T-helper 2 cell treated with Interferon-gamma antibody and Interleukin-4, amounts not matched to agents 100 ng/mL and 5 ng/mL, for 36 hours (primary cell): ENCODE results near the gene ADGRD2. TPM values are rescaled to one million over a fixed set of nuclear protein-coding genes. Genes with fewer than 3 reads are reported as not detected.
"Not testable (repeated sequence)": the region's sequence is repeated elsewhere in the genome, so short reads cannot be mapped to it uniquely, and the experiment has no call there.

Experiments used
- intact Hi-C: fragments of 100-400 bp; cut with micrococcal nuclease; formaldehyde crosslinking; loops from one replicate; pipeline ENCODE4 v1.15.1; 2023
- total RNA-seq: library from RNA; stranded (reverse); gene quantifications from 2 replicates; pipeline ENCODE4 v1.2.3, GENCODE V29; 2022

Gene ADGRD2, protein sequence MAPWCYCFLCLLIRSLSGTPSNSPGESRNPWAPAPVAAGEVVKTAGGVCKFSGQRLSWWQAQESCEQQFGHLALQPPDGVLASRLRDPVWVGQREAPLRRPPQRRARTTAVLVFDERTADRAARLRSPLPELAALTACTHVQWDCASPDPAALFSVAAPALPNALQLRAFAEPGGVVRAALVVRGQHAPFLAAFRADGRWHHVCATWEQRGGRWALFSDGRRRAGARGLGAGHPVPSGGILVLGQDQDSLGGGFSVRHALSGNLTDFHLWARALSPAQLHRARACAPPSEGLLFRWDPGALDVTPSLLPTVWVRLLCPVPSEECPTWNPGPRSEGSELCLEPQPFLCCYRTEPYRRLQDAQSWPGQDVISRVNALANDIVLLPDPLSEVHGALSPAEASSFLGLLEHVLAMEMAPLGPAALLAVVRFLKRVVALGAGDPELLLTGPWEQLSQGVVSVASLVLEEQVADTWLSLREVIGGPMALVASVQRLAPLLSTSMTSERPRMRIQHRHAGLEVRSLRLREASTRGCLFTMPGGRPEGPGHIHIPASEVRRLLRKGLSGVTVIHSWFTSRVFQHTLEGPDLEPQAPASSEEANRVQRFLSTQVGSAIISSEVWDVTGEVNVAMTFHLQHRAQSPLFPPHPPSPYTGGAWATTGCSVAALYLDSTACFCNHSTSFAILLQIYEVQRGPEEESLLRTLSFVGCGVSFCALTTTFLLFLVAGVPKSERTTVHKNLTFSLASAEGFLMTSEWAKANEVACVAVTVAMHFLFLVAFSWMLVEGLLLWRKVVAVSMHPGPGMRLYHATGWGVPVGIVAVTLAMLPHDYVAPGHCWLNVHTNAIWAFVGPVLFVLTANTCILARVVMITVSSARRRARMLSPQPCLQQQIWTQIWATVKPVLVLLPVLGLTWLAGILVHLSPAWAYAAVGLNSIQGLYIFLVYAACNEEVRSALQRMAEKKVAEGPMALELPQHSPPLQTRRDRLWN
- not detected in 2 replicates for total RNA-seq

DNA sequence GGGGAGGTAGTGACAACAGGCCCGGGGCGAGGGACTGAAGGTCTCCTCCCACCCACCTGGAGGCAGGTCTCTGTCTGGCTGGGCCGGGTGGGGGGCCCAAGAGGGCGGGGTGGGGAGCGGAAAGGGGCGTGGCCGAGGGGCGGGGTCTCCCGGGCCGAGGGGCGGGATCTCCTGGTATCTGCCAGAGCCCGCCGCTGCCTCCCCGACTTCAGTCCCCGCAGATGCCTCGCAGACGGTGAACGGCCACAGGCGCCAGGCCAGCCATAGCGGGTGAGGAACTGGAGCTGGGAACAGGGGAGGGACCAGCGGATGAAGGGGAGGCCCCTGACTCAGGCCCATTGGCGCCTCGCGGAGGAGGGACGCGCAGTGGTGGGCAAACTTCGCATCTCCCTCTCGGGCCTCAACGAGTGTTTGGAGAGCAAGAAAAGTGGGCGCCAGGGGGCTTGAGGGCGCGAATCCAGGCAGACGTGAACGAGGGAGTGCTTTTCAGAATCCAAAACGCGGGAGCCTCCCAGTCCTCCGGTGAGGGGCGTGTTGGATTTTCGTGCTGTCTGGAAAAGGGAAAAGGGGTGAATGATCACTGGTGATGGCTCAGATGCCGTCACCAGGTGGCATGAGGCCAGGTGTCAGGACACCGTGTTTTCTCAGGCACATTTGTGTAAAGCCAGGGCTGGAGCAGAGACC is at the start of gene ADGRD2:
TSS of gene ADGRD2 (plus strand) at position 211 of the 684 bp plus-strand sequence. CDS start 1,216 bp downstream, outside the sequence.
- intact Hi-C loops, result no loop called here

DNA sequence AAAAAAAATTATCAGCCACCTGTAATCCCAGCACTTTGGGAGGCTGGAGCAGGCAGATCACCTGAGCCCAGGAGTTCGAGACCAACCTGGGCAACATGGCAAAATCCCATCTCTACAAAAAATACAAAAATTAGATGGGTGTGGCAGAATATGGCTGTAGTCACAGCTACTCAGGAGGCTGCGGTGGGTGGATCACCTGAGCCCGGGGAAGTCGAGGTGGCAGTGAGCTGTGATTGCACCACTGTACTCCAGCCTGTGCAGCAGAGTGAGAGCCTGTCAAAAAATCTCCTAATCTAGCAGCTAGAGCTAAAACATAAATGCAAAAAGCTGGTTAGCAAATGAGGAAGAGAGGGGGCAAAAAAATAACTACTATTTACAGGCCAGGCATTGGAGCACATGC is 47.0 kb upstream of the ADGRD2 start:
- intact Hi-C loops, result no loop called here

DNA sequence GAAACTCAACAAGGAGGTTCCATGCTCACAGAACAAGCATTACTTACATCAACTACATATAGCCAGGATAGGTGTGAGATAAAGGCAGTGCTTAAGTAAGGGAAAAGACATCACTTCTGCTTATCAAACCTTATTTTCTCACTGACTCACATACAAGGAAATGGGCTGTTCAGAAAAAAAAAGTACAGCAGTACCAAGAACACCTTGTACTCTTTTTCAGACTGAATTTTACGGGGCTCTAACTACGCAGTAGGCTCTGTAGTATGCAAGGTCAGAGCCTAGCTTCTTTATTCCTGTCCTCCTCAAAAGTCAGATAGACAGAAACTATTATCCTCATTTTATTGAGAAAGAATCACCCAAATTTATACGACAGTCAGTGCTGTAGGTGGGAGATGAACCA is 40.8 kb upstream of the ADGRD2 start:
- intact Hi-C loops, result no loop called here

DNA sequence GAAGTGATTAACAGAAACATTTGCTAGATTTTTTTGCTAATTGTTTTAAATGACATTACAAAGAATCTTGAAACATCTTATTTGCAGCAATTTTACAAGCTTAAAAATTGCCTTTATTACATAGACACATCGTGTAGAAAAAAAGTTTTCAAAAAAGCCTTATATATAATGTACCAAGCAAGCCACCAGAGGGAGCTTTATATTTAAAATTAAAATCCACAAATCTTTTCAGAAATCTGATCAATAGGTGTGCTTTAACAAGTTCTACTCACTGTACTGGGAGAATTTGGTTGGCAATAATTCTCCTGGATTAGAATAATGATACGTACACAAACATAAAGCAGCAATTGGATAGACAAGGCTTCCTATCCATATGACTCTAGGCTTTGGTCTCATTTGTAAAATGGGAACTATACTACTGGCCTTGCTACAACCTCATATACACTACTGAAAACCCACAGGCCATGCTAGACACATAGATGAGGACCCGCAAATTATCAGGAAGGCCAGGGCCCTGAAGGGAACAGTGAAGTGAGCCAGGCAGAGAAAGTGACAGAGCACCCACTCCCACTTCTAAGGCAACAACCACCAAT is 39.8 kb upstream of the ADGRD2 start:
- intact Hi-C loops, result loop anchor here (10.0 kb wide), 1 partner anchor 1506 kb away; the partner anchor contains the start of gene RC3H2

DNA sequence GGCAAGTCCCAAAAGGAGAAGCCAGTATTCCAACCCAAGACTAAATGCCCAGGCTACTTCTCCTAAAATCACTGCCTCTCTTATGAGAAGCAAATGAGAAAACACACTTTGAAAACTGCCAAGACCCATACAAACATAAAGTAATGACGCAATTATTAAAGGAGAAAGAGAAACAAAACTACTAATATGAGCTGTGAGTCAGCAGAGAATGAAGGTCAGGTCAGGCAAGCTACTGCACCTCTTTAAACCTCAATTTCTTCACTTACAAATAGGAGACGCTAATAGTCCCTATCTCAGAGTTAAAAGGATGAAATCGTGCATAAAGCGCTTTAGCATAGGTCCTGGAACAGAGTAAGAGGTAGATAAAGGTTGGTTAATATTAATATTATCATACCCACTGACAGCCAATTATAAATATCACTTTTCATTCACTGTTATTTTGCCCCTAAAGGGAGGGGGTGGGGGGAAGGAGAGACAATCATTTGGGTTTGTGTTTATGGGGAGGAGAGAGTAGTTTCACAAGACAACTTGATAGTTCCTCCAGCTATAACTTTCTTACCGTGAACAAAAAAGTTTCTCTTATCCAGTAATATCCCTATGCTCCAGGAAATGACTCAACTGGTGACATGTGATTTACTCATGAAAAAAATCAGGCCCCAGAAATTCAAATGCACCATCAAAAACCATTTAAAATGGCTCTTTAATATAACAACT is 38.6 kb upstream of the ADGRD2 start:
- intact Hi-C loops, result loop anchor here (10.0 kb wide), 1 partner anchor 1507 kb away; the partner anchor contains the start of gene RC3H2

DNA sequence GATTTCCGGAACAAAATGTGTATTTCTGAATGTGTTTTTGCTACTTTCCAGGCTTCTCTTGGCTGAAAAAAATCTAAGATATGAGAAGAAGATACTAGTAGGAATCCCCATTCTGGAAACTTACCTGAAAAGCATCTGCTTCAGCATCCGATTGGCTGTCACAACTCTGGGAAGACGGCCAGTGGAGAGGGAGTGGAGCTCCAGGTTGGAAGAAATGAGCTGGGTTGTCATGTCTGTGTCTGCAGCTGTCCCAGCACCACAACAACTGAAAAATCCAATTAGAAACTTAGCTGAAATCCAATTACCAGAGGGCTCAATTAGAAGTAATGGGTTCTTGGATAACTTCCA is 38.0 kb upstream of the ADGRD2 start:
- intact Hi-C loops, result loop anchor here (10.0 kb wide), 1 partner anchor 1507 kb away; the partner anchor contains the start of gene RC3H2

DNA sequence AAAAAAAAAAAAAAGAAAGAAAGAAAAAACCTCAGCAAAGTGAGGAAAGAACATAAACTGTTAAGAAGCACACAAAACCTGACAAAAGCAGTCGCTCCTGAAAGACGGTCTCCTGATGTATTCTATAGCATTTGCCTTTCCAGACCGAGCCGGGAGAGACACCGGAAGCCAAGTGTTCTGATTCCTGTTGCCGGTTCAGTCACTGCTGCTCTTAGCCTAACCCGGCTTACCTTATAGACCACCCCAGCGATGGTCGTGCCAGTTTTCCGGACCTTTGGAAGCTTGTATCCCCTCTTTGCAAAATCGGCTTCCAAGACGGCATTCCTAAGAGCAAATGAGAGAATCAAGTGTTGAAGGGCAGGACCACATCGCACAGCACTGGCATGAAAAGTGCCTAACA is 35.6 kb upstream of the ADGRD2 start:
- intact Hi-C loops, result loop anchor here (1.0 to 10.0 kb wide), 3 partner anchors 298 to 1510 kb away; partner anchors contain the start of gene RC3H2

DNA sequence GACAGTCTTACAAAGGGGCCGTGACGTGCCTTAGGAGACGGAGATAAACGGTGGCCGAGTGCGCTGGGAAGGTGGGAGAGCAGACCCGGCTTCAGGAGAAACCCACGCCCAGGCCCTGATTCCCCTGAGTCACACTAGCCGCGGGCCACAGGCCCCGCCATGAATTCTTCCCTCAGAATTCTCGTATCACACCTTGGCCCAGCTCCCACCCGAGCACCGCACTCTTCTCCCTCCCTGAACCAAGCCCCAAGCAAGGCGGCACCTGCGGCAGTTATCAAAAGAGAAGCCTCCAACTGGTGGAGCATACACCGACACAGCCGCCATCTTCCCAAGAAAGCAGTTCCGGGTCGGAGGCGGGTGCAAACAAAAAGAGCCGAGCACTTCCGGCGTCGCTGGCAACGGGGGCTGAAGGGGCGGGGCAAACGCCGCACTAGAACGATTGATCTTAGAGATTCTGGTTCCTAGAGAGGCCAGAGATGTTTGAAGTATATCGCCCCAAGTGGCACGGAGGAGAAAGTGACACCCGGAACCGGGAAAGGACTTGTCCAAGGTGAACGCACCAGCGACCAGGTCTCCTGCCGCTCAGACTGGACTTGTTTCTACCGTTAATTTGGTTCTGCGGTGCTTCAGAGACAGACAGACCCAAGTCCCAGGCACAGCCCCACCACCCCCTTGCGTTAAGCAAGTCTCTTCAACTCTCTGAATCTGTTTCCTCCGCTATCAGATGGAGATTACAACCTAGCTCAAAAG is 35.0 kb upstream of the ADGRD2 start, which contains the start of gene PSMB7:
TSS of gene PSMB7 (minus strand) at position 341 of the 750 bp plus-strand sequence. CDS start at position 324, 17 bp downstream.
- intact Hi-C loops, result loop anchor here (1.0 to 10.0 kb wide), 3 partner anchors 297 to 1510 kb away; partner anchors contain the start of gene RC3H2

DNA sequence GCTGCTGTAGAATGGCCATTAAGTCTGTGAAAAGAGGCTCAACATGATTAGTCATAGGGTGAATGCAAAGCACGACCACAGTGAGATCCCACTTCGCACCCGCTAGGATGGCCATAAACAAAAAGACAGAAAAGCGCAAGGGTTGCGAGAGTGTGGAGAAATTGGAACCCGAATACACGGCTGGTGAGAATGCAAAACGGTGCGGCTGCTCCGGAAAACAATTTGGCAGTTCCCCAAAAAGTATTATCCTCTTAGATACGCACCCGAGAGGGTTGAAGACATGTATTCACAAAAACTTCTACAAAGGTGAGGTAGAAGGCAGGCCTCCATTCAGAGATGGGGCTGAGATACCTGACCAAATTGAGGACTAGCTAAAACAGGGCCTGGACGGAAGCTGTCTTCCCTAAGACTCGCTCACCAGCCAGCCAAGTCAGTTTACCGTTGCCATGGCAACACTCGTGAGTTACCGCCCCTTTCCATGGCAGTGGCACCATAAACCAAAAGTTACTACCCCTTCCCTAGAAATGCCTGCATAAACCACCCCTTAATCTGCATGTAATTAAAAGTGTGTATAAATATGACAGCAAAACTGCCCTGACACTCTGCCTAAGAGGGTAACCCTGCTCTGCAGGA is 34.3 kb upstream of the ADGRD2 start:
- intact Hi-C loops, result loop anchor here (1.0 to 10.0 kb wide), 3 partner anchors 296 to 1511 kb away; partner anchors contain the start of gene RC3H2

DNA sequence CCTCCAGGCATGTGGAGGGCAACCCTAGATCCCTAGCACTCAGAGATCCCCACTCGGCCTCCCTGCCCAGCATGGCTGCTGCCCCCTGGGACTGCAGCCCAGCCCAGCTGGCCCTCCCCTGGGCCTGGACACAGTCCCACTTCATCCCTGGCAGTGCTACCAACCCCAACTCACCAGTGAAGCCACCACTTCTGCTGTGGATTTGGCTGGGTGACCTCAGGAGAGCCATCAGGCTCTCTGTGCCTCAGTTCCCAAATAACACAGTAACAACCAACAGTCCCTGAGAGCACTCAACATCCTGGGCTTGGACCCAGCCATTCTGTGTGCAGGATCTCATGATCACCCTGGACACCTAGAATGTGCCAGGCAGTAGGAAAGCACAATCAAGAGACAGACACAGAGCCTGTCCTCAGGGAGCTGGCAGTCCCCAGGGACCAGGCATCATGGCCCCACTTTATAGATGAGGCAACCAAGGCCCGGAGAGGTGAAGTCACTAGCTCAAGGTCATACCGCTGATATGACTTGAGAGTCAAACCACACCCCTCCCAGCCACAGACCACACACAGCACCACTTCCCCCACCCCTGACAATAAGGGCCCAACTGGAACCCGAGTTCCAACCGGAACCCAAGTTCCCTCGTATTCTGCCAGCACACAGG is 30.3 kb upstream of the ADGRD2 start:
- intact Hi-C loops, result loop anchor here (1.0 to 10.0 kb wide), 3 partner anchors 116 to 1515 kb away; partner anchors contain the start of gene RC3H2

DNA sequence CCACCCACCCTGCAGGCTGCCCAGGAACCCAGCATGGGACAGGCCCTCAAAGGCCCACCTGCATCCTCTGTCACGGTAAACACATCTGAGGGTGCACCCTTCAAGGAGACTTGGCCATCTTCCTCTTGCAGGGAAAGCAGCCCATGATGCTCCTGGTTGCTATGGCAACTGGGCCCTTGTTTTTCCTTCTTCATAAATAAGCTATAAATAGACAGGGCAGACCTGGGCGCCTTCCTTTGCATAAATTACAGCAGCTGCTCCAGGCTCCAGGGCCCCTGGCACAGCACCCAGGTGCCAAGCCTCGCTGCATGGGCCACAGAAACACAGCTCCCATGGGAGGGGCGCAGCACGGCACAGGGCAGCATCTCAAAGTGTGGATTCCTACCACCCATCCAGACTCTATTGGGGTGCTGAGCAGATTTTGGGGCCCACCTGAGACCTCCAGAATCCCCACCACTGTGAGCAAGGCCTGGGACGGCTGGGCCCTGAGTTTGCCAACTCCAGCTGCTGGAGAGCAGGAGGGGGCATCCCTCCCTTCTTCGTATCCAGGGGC is 29.2 kb upstream of the ADGRD2 start:
- intact Hi-C loops, result no loop called here

DNA sequence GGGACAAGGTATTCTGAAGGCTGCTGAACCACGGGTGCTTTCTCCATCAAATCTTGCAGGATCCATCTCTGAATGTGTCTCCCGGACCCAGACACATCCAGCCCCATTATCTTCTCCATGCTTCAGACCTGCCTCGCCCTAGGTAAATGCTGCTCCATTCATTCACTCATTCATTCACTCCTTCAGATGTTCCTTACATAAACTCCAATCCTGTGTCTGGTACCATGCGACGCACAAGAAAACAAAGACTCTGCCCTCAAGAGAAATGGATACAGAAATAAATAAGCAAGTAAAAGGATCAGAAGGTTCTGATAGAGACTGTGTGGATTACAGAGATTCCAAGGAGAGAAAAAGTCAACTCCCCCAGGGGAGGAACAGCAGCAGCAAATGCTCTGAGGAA is 27.1 kb upstream of the ADGRD2 start:
- intact Hi-C loops, result no loop called here

DNA sequence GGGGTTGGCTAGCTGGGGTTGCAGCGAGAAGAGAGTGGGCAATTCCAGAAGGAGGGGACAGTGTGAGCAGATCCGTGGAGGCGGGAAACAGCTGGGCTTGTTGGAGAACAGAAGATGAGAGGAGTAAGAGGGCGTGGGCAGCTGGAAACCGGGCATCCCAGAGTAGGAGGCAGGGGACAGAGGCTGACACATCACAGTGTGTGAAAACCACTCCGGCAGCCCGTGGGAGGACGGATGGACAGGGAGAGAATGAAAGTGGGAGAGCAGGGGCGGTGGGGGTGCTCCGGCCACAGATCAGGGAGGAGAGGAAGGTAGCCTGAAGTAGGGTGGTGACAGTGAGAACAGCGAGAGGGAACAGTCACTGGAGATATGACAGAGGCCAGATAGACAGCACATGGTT is 26.7 kb upstream of the ADGRD2 start:
- intact Hi-C loops, result no loop called here

DNA sequence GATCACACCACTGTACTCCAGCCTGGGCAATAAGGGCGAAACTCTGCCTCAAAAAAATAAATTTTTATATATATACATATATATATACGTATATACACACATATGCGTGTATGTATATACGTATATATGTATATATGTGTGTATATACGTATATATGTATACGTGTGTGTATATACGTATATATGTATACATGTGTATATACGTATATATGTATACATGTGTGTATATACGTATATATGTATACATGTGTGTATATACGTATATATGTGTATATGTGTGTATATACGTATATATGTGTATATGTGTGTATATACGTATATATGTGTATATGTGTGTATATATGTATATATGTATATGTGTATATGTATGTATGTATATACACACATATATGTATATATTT is 24.5 kb upstream of the ADGRD2 start:
- intact Hi-C loops, result not testable (repeated sequence)

DNA sequence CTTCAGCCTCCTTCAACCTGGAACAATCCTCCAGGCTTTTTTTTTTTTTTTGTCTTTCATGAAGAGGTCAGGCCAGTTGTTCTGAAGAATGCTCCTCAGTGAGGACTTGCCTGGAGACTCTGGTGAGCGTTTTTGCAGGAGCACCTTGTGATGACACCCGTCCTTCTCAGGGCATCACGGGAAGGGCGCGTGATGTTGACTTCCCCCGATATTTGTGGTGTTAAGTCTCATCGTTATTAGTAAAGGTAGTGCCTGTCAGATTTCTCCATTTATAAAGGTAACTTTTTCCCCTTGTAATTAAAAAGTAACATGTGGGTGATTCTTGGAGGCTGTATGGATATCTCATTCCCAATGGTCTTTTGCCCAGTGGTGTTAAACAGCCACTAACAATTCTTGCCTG is 23.9 kb upstream of the ADGRD2 start:
- intact Hi-C loops, result no loop called here

DNA sequence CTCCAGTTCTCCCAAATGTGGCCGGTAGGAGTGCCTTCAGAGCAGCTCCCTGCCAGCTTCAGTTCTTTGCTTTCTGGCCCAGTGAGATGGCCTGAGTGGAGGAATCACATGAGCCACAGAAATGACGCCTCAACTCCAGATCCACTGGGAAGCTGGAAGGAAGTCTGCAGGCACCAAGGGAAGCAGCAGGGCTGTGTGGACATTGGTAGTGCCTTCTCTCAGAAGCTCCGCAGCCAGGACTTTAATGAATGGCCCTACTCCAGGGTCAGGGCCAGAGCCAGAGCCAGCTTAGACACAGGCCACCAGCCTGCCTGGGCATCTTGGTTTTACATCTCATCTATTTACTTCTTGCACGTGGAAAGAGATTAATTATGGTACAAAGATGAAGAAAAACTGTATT is 23.0 kb upstream of the ADGRD2 start:
- intact Hi-C loops, result no loop called here

DNA sequence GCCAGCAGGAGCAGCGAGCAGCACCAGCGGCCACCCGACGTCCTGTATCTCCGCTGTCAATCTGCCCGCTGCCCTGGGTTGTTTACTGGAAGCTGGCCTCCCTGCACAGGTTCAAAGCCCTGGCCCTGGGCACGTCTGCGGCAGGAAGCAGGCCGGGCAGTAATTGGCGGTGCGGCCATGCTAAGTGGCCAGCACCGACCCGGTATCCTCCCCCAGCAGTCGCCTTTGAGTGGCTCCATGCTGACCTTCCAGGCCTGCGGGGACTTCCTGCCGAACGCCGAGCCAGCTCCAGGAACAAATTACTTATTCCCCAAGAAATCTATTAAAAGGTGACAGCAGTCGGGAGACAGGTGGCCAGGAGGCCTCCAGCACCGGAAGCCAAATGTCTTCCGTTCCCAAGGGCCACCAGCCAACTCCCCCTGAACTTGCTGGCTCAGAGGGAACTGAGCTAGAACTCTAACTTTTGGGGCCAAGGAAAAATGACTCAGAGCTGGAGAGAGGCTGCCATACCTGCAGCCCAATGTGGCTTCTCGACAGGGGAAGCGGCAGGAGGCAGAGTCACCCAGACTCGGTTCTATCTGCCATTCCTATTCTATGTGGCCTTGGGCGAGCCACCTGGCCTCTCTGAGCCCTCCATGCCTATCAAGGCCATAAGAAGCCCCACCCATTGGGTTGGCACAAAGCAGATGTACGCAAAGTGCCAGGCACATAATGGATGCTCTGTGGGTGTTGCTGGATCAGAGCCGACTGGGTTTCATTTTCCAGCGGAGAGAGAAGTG is 21.3 kb upstream of the ADGRD2 start:
- intact Hi-C loops, result no loop called here
